ENCODE measurements around the gene RFX8.
"Not testable (repeated sequence)": the region's sequence is repeated elsewhere in the genome, so short reads cannot be mapped to it uniquely, and the experiment has no call there.

Gene RFX8

GRCh38 chr2:101371636-101372035 is 103.3 kb downstream of the RFX8 start:
- DNase-seq = no peak

- DNase-seq = no peak
These were observed 105.8 kb downstream of the RFX8 start for GRCh38 chr2:101369100-101369499.

- no peak for DNase-seq
These were observed 106.5 kb downstream of the RFX8 start for GRCh38 chr2:101368376-101368775.

- DNase-seq = no peak
These were observed 107.4 kb downstream of the RFX8 start for GRCh38 chr2:101367508-101367907.

- no peak for DNase-seq
These were observed 110.0 kb downstream of the RFX8 start for GRCh38 chr2:101364878-101365277.

GRCh38 chr2:101362777-101363176 is 112.1 kb downstream of the RFX8 start:
- no peak for DNase-seq

GRCh38 chr2:101362316-101362715 is 112.6 kb downstream of the RFX8 start:
- DNase-seq = no peak

- DNase-seq = peak; percentile 29
These were observed 113.4 kb downstream of the RFX8 start for GRCh38 chr2:101361522-101361921.

GRCh38 chr2:101361121-101361520 is 113.8 kb downstream of the RFX8 start:
- DNase-seq = no peak

GRCh38 chr2:101360232-101360631 is 114.7 kb downstream of the RFX8 start:
- no peak for DNase-seq

- DNase-seq = no peak
These were observed 115.4 kb downstream of the RFX8 start for GRCh38 chr2:101359410-101359954.

- DNase-seq = no peak
These were observed 117.5 kb downstream of the RFX8 start for GRCh38 chr2:101357376-101357775.

- DNase-seq = no peak
These were observed 118.4 kb downstream of the RFX8 start for GRCh38 chr2:101356521-101356920.

- no peak for DNase-seq
These were observed 118.9 kb downstream of the RFX8 start for GRCh38 chr2:101356055-101356454.

GRCh38 chr2:101355401-101356054 is 119.4 kb downstream of the RFX8 start:
- no peak for DNase-seq

- DNase-seq = no peak
These were observed 120.2 kb downstream of the RFX8 start for GRCh38 chr2:101354420-101355311.

GRCh38 chr2:101352631-101353030 is 122.3 kb downstream of the RFX8 start:
- DNase-seq = not testable (repeated sequence)

GRCh38 chr2:101351207-101351606 is 123.7 kb downstream of the RFX8 start:
- no peak for DNase-seq

GRCh38 chr2:101349893-101350662 is 124.8 kb downstream of the RFX8 start:
- no peak for DNase-seq

- no peak for DNase-seq
These were observed 126.0 kb downstream of the RFX8 start for GRCh38 chr2:101348883-101349282.

Measured in CD4-positive, alpha-beta T cell treated with Interferon gamma for 1 hour (primary cell).